Motor neuron (in vitro differentiated cells): ENCODE results near the gene GET3. TPM values are rescaled to one million over a fixed set of nuclear protein-coding genes. Genes with fewer than 3 reads are reported as not detected.
A peak's percentile ranks its signal among the peaks of the same experiment; 100 is the strongest.
"Not testable (repeated sequence)": the region's sequence is repeated elsewhere in the genome, so short reads cannot be mapped to it uniquely, and the experiment has no call there.

ENCODE experiments used
- ATAC-seq, 8 experiments: fragments of 200-7000 bp; cut with Tn5 transposase; replicated peaks in 6 of 8; 2 replicates each; pipeline ENCODE4 v1.8.0; 2021; ENCODE audit warnings: mild to moderate bottlenecking in 8 of 8, moderate library complexity in 8 of 8
- H3K27ac ChIP-seq, 2 donors: fragments of 250-450 bp; sonication (Bioruptor Pico); 2 replicates each; pipeline ENCODE4 v1.9.0; 2021; ENCODE audit warnings: antibody characterized with exemption in 2 of 2, mild to moderate bottlenecking in 2 of 2, moderate library complexity in 1 of 2
- H3K4me1 ChIP-seq, 2 donors: fragments of 250-450 bp; sonication (Bioruptor Pico); replicated peaks in 1 of 2; 2 replicates each; pipeline ENCODE4 v1.6.1; 2021; ENCODE audit warnings: antibody characterized with exemption in 2 of 2, mild to moderate bottlenecking in 2 of 2, moderate library complexity in 1 of 2
- H3K4me3 ChIP-seq, 5 donors: fragments of 250-450 bp; sonication (Bioruptor Pico); 2 replicates each; pipeline ENCODE4 v1.9.0; 2021; ENCODE audit warnings: antibody characterized with exemption in 5 of 5, mild to moderate bottlenecking in 5 of 5, moderate library complexity in 4 of 5
- WGBS, 10 experiments: fragments of 450-650 bp; shearing (Covaris generic); methylation state at CpG; one replicate each; pipeline ENCODE4 v1.0.0; 2022; 5-methylcytosine and 5-hydroxymethylcytosine counted together
- in situ Hi-C, 9 experiments: fragments of 400-800 bp; cut with MboI; loops; one replicate each; pipeline ENCODE4 v1.15.0; 2021; ENCODE audit warnings: low sequenced_read_pairs in 9 of 9, low pct_unique_long_range_greater_than_20kb in 2 of 9; ENCODE audit not compliant: unreplicated experiment in 9 of 9
- total RNA-seq, 8 experiments: library from RNA; unstranded; fragments of 300-600 nt; gene quantifications; 2 replicates each; pipeline versions ENCODE4 v1.2.3 to v1.2.4, GENCODE V29; 2022

GET3 gene
- total RNA-seq, 8 experiments from 2014 or later, result 43.3 to 94.2 (median 62.3) TPM

DNA sequence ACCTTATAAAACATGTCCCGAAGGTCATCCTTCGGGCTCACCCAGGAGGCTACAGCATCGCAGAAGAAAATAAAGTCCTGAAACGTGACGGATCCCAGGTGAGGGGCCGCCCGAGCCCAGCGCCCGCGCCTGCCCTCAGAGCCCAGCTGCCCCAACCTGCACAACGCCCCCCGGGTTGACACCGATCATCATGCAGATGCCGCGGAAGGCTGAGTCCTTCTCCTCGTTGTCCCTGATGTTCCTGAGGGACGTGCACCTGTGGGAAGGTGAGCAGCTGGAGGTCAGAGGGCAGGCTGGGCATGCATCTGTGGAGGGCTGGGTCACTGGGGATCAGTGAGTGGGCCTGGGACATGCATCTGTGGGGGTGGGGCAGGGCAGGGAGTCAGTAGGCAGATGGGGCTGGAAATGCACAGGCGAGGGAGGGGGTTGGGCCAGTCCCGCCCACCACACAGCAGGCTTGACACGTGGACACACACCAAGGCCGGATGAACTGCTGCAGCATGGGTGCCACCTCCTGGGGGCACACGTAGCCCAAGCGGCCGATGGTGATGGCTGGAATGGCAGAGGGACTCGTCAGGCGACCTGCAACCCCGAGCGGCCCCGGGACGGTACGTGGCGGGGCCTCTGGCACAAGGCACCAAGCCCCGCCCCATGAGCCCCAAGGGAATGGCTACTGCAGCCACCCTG is 35.6 kb upstream of the GET3 start:
- 100% methylated on average over 1 to 6 of the region's 33 CpGs; no CpG with 5 or more reads in 8 of the 10 experiments for WGBS, 10 experiments
- Histone ChIP-seq H3K27ac (no peak overlapping the region), H3K4me3 (no peak overlapping the region), H3K4me1 (peaks cover 9 to 10% of the 10 kb centered on the region in 2 donors)
- in situ Hi-C loops, result no loop called here
- ATAC-seq, result peak in 3 of 8 experiments; percentile 11 to 19 (median 16)

DNA sequence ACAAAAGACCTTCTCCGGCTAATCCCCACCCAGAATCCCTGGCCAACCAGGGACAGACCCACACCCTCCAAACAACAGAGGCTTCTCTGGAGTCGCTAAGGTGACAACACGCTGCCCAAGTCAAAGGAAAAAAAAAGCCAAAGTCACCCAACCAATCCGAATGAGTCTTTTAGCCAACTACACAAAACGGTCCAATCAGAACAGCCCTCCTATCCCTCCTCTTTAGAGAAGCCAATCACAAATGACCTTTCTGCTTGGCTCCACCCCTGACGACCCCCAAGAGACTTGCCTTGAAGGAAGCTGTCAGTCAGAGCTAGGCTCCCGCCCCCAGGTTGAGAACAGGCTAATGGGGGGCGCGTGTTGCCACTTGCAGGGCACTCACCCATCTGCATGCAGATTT is 34.3 kb upstream of the GET3 start:
- 50 to 100% (median 90%) methylated on average over 1 to 3 of the region's 9 CpGs; no CpG with 5 or more reads in 6 of the 10 experiments for WGBS, 10 experiments
- peak overlapping the region in 1 of 5 donors; percentile 9 for H3K4me3 ChIP-seq
- peak; percentile 6 to 88 (median 86) for ATAC-seq

GRCh38 chr19:12705169-12705568 is 32.1 kb upstream of the GET3 start:
- H3K4me1 ChIP-seq, result peaks cover 8 to 9% of the 10 kb centered on the region in 2 donors
- no peak overlapping the region for H3K4me3 ChIP-seq
- in situ Hi-C loops, result no loop called here
- H3K27ac ChIP-seq, result no peak overlapping the region
- 87 to 100% (median 100%) methylated on average over 2 to 9 of the region's 13 CpGs; no CpG with 5 or more reads in 5 of the 10 experiments for WGBS, 10 experiments
- ATAC-seq, result no peak

More for the DNA sequence above, 34.3 kb upstream of the GET3 start:
- in situ Hi-C loops, result no loop called here
- Histone ChIP-seq H3K4me1 (peaks cover 8 to 9% of the 10 kb centered on the region in 2 donors), H3K27ac (peak overlapping the region; percentile 58 to 91)

DNA sequence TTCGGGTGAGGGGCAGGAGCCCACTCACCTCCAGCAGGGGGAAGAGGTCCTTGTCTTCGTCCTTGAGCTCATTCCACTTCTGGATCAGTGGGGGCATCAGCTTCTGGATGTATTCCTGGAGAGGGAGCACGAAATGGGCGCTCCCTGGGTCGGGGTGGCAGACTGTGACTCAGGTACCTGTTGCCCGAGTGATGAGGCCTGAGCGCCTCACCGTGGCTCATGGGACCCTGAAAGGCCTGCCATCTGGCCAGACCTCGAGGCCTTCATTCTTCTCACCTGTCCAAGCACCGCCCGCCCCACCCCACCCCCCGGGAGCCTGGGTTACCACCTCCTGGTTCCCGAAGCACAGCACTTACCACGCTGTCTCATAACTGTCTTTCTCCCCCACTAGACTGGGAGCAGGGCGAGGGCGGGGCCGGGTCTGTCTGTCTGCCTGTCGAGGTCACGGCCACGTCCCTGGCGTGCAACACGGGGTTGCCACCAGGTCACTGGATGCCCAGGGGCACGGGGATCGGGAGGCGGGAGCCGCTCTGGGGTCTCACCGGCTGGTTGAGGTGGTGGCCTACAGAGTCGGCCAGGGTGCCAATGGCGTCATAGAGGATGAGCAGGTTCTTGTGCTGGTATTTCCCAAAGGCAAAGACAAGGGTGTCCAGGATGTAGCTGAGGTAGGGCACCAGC is 31.5 kb upstream of the GET3 start:
- Histone ChIP-seq H3K4me3 (no peak overlapping the region), H3K27ac (no peak overlapping the region), H3K4me1 (peaks cover 8 to 9% of the 10 kb centered on the region in 2 donors)
- in situ Hi-C loops, result no loop called here
- WGBS, 10 experiments, result 89 to 100% (median 90%) methylated on average over 1 to 7 of the region's 29 CpGs; no CpG with 5 or more reads in 7 of the 10 experiments
- ATAC-seq, result no peak

DNA sequence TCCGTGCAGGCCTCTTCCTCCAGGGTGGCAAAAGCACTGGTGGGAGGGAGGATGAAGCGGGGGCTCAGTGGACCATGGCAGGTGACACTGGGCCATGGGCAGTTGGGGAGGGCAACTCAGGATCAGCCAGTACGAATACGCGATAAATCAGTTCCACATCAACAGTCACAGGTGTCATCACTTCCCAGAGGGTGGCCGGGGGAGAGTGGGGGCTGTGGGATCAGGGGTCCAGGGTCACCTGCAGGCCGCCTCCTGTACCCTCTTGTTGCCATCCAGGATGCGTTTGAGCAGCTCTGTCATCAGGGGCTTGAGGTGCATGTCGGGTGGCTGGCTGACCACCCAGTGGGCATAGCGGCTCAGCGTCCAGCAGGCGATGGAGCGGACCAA is 31.0 kb upstream of the GET3 start:
- H3K4me1 ChIP-seq, result peaks cover 8 to 9% of the 10 kb centered on the region in 2 donors
- H3K27ac ChIP-seq, result no peak overlapping the region
- no peak for ATAC-seq
- no peak overlapping the region for H3K4me3 ChIP-seq
- in situ Hi-C loops, result no loop called here
- 95 to 100% (median 100%) methylated on average over 1 to 4 of the region's 13 CpGs; no CpG with 5 or more reads in 7 of the 10 experiments for WGBS, 10 experiments

- no peak overlapping the region for H3K27ac ChIP-seq
- 60 to 100% (median 97%) methylated on average over 1 to 6 of the region's 8 CpGs; no CpG with 5 or more reads in 1 of the 10 experiments for WGBS, 10 experiments
- in situ Hi-C loops, result no loop called here
- H3K4me1 ChIP-seq, result no peaks in the 10 kb centered on the region
- ATAC-seq, result no peak
- no peak overlapping the region for H3K4me3 ChIP-seq
Measured at GRCh38 chr19:12708641-12709040, 28.7 kb upstream of the GET3 start.

- in situ Hi-C loops, result no loop called here
- WGBS, 10 experiments, result 88 to 96% (median 90%) methylated on average over 2 to 6 of the region's 17 CpGs; no CpG with 5 or more reads in 7 of the 10 experiments
- Histone ChIP-seq H3K27ac (no peak overlapping the region), H3K4me1 (no peaks in the 10 kb centered on the region), H3K4me3 (no peak overlapping the region)
- ATAC-seq, result peak in 2 of 8 experiments; percentile 8 to 15
Measured at GRCh38 chr19:12711187-12711586, 26.1 kb upstream of the GET3 start.

- ATAC-seq, H3K4me1 ChIP-seq, in situ Hi-C loops, H3K27ac ChIP-seq, H3K4me3 ChIP-seq: not testable (repeated sequence)
- no CpG with 5 or more reads among the region's 14 CpGs for WGBS, 10 experiments
Measured at GRCh38 chr19:12712077-12712476, 25.2 kb upstream of the GET3 start.

DNA sequence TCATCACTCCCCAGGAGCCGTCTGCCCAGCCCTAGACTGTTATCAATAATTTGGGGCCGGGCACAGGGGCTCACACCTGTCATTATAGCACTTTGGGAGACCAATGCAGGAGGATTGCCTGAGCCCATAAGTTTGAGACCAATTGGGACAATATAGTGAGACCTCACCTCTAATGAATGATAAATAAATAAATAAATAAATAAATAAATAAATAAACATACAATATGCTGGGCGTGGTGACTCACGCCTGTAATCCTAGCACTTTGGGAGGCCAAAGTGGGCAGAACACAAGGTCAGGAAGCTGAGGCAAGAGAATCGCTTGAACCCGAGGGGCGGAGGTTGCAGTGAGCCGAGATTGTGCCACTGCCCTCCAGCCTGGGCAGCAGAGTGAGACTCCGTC is 24.0 kb upstream of the GET3 start:
- 78 to 100% (median 91%) methylated on average over 1 to 7 of the region's 9 CpGs; no CpG with 5 or more reads in 1 of the 10 experiments for WGBS, 10 experiments

GRCh38 chr19:12715102-12715501 is 22.2 kb upstream of the GET3 start:
- Histone ChIP-seq H3K27ac (no peak overlapping the region), H3K4me3 (no peak overlapping the region), H3K4me1 (peaks cover 0 to 5% of the 10 kb centered on the region in 2 donors)
- WGBS, 10 experiments, result 96 to 100% methylated on average over 1 to 7 of the region's 15 CpGs; no CpG with 5 or more reads in 8 of the 10 experiments
- ATAC-seq, result peak in 1 of 8 experiments; percentile 19
- in situ Hi-C loops, result no loop called here

More for the DNA sequence above, 24.0 kb upstream of the GET3 start:
- ATAC-seq, H3K4me3 ChIP-seq, H3K4me1 ChIP-seq, in situ Hi-C loops, H3K27ac ChIP-seq: not testable (repeated sequence)

DNA sequence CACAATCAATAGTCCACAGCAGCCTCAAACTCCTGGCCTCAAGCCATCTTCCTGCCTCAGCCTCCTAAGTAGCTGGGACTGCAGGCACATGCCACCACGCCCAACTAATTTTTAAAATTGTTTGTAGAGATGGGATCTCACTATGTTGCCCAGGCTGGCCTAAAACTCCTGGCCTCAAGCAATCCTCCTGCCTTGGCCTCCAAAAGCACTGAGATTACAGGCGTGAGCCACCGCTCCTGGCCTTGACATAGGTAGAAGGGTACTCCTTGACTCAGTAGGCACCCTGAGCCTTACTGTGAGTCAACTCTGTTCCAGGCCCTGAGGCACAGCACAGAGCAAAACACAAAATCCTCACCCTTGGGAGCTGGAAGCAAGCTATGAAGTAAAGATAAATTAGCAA is 21.4 kb upstream of the GET3 start:
- in situ Hi-C loops, result no loop called here
- Histone ChIP-seq H3K4me3 (no peak overlapping the region), H3K27ac (no peak overlapping the region), H3K4me1 (peaks cover 4 to 10% of the 10 kb centered on the region in 2 donors)
- ATAC-seq, result no peak
- WGBS, 10 experiments, result 90 to 100% methylated on average over 2 of the region's 3 CpGs; no CpG with 5 or more reads in 8 of the 10 experiments

DNA sequence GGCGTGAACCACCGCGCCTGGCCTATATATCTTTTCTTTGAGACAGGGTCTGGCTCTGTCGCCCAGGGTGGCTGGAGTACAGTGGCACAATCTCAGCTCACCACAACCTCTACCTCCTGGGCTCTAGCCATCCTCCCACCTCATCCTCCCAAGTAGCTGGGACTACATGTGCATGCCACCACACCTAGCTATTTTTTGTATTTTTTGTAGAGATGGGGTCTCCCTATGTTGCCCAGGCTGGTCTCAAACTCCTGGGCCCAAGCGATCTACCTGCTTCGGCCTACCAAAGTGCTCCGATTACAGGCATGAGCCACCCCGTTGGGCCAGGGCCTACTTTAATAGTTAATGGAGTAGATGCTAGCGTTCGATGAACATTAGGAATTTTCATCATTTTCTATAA is 17.0 kb upstream of the GET3 start:
- H3K4me3 ChIP-seq, result peak overlapping the region in 3 of 5 donors; percentile 74 to 92 (median 82)
- in situ Hi-C loops, result no loop called here
- H3K4me1 ChIP-seq, result peaks cover 8 to 16% of the 10 kb centered on the region in 2 donors
- WGBS, 10 experiments, result 30 to 100% (median 84%) methylated on average over 2 to 9 of the region's 10 CpGs; no CpG with 5 or more reads in 4 of the 10 experiments
- no peak for ATAC-seq
- peak overlapping the region in 1 of 2 donors; percentile 94 for H3K27ac ChIP-seq
